Measurements from ENCODE around the gene TBC1D21.
A peak's percentile ranks its signal among the peaks of the same experiment; 100 is the strongest.
"Not testable (repeated sequence)": the region's sequence is repeated elsewhere in the genome, so short reads cannot be mapped to it uniquely, and the experiment has no call there.

Gene TBC1D21

DNA sequence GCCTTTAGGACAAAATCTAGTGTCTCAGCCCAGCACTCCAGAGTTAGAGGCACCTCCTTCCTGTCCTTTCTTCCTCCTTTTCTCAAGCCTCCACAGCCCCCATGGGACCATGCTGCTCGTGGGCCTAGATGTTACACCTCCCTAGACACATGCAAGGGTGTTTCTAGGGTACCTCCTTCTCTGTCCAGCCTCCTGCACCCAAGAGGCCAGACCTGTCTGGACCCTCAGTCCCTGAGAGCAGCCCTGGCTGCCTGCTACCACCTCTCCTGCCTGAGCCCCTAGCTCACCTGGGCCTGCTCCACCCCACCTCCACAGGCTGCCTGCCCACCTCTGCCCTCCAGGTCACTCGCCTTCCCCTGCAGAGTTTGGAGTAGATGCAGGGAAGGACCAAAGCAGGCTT lies 58.1 kb downstream of the TBC1D21 start:
- peak; percentile 28 for DNase-seq

DNA sequence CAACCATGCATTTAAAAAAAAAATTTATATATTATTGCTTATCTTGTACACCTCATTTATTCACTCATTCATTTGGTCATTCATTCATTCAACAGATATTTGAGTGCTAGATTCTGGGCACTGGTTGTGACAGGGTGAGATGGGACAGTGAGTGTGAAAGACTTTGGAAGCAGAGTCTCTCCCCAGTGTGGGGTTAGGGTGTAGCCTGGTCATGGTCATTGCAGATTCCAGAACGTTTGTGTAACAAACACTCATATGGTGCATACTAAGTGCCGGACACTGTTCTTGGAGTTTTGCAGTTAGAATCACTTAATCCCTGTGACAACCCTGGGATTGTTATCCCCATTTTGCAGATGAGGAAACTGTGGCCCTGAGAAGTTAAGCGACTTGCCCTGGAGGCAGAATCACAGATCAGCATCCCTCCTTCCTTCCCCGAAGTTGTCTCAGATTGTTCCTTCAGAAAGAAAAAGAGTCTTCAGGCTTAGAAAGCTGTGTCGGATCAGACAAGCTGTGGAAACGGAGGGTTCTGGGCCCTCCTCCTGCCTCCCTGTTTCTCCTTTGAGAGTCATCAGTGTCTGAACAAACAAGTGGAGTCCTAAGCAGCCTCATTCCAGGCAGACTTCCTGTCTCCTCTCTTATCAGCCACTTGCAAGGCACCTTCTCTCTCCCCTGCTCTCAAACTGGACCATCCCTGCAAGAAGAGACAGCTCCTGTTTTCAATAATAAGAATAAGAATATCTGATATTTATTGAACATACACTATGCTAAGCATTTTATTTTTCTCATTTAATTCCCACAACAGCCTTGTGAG lies 59.2 kb downstream of the TBC1D21 start:
- DNase-seq: peak; percentile 8

- no peak for DNase-seq
These were observed 60.9 kb downstream of the TBC1D21 start for GRCh38 chr15:73934281-73934680.

DNA sequence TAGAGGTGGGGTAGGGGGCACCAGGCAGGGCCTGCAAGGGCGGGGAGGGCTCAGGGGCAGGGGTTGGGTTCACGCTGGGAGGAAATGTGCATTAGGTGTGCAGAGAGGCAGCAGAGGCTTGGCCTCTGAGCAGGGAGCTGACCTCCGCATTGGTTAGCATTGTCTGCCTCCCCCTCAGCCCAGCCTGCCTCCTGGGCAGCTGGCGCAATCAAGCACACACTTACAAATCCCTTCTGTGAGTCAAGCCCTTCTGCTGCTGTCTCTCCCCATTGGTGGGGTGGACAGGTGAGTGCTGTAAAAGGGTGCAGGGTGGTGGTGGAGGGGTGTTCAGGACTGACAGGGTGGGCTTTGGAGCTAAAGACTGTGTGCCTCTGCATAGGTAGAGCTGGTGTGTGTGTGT lies 62.2 kb downstream of the TBC1D21 start:
- DNase-seq: peak; percentile 14

DNA sequence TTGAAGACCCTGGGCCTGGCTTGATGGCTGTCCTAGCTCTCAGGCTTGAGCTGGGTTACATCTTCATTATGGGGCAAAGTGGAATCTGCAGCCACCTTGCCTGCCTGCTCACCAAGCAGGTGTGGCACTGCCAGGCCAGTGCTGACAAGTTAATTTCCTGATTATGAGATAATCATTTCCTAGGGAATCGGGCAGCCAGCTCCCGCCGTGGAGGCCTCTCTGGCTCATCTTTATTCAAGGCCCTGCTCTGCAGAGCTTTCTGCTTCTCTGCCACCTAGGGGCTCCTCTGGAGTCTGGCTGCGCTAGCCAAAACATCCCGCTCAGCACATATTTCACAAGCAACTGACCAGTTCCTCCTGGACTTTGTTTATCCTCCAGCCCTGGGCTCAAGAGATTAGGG lies 62.8 kb downstream of the TBC1D21 start:
- no peak for DNase-seq

- no peak for DNase-seq
These were observed 63.4 kb downstream of the TBC1D21 start for GRCh38 chr15:73936588-73937290.

- no peak for DNase-seq
These were observed 63.9 kb downstream of the TBC1D21 start for GRCh38 chr15:73937296-73937695.

GRCh38 chr15:73937726-73938125 lies 64.4 kb downstream of the TBC1D21 start:
- no peak for DNase-seq

DNA sequence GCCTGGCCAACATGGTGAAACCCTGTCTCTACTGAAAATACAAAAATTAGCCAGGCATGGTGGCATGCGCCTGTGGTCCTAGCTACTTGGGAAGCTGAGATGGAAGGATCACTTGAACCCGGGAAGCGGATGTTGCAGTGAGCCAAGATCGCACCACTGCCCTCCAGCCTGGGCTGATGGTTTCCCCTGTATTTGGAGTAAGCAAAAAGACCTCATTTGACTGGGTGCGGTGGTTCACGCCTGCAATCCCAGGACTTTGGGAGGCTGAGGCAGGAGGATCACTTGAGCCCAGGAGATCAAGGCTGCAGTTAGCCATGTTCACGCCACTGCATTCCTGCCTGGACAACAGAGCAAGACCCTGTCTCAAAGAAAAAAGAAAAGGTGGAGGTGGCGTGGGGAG lies 65.2 kb downstream of the TBC1D21 start:
- DNase-seq: not testable (repeated sequence)

All from left hindlimb (tissue), 1 donor.